GM21737 (cell line): ENCODE measurements around the gene ILRUN.
"Not testable (repeated sequence)": the region's sequence is repeated elsewhere in the genome, so short reads cannot be mapped to it uniquely, and the experiment has no call there.

Experiments used
- ATAC-seq: cut with Tn5 transposase; IDR thresholded peaks from one replicate; pipeline ENCODE4 v1.9.1; 2021; ENCODE audit warnings: mild to moderate bottlenecking, moderate library complexity; ENCODE audit not compliant: unreplicated experiment

The ILRUN gene

DNA sequence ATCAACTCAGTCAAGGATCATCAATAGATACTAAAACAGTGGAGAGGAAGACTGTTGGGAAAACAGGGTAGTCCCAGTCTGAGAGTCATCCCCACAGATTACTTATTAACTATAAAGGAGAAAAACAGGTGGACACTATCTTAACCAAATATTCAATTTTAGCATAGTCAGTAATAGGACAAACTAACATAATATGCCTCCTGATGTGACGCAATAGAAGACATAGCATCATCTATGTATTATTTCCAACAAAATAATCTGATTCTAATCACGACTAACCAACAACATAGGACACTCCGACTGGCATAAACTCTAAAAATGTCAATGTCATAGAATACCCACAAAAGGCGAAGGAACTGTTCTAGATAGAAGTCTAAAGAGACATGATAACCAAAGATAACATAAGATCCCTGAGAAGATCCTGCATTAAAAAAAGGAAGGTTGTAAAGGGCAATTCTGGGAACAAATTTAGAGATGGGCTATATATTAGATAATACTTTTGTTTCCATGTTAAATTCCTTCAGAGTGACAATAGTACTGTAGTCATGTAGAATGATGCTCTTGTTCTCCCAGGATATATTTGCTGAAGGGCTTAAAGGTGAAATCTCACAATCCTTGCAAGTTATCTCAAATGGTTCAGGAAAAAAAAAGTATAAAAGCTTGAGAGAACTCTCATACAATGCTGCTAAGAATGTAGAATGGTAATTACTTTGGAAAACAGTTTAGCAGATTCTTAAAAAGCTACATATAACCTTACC is 28.9 kb downstream of the ILRUN start:
- no peak for ATAC-seq

- no peak for ATAC-seq
These were observed 31.5 kb downstream of the ILRUN start for GRCh38 chr6:34665019-34665418.

GRCh38 chr6:34664256-34664971 is 32.2 kb downstream of the ILRUN start:
- ATAC-seq = no peak

- no peak for ATAC-seq
These were observed 32.7 kb downstream of the ILRUN start for GRCh38 chr6:34663831-34664255.

- ATAC-seq = no peak
These were observed 33.2 kb downstream of the ILRUN start for GRCh38 chr6:34663371-34663770.

- no peak for ATAC-seq
These were observed 35.2 kb downstream of the ILRUN start for GRCh38 chr6:34661357-34661756.

DNA sequence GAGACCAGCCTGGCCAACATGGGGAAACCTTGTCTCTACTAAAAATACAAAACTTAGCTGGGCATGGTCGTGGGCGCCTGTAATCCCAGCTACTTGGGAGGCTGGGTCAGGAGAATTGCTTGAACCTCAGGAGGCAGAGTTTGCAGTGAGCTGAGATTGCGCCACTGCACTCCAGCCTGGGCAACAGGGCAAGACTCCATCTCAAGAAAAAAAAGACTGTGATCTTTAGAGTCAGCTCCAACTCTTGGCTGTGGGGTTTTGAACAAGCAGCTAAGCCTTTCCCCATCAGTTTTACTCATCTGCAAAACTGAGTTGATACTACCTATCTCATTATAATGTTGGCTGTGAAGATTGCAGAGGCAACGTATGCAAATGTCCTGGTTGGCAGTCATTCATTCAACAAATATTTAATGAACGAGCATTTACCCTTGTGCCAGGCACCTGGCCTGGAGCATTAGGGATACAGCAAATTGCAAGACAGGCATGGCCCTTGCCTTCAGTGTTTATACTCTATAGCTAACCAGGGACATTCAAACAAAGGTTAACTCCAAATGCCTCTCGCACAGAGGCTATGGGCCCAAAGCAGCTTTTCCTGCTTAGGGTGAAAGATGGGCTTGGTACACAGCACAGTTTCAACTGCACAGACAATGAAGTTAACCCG is 37.8 kb downstream of the ILRUN start:
- ATAC-seq = no peak

GRCh38 chr6:34657979-34658480 is 38.5 kb downstream of the ILRUN start:
- ATAC-seq = not testable (repeated sequence)

- no peak for ATAC-seq
These were observed 39.1 kb downstream of the ILRUN start for GRCh38 chr6:34657307-34657978.

- ATAC-seq = no peak
These were observed 39.6 kb downstream of the ILRUN start for GRCh38 chr6:34657037-34657306.

- peak; percentile 83 for ATAC-seq
These were observed 40.1 kb downstream of the ILRUN start for GRCh38 chr6:34656378-34657036.

DNA sequence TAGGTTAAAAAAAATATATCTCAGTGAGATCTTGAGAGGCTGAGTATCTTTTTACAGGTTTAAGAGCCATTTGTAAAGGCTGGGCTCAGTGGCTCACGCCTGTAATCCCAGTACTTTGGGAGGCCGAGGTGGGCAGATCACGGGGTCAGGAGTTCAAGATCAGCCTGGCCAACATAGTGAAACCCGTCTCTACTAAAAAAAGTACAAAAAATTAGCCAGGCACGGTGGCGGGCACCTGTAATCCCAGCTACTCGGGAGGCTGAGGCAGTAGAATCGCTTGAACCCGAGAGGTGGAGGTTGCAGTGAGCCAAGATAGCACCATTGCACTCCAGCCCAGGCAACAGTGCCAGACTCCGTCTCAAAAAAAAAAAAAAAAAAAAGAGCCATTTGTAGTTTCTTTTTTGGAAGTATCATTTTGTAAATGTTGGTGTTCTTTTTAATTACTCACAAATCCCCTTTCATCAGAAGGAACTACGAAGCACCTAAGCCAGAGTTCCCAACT is 40.6 kb downstream of the ILRUN start:
- not testable (repeated sequence) for ATAC-seq

DNA sequence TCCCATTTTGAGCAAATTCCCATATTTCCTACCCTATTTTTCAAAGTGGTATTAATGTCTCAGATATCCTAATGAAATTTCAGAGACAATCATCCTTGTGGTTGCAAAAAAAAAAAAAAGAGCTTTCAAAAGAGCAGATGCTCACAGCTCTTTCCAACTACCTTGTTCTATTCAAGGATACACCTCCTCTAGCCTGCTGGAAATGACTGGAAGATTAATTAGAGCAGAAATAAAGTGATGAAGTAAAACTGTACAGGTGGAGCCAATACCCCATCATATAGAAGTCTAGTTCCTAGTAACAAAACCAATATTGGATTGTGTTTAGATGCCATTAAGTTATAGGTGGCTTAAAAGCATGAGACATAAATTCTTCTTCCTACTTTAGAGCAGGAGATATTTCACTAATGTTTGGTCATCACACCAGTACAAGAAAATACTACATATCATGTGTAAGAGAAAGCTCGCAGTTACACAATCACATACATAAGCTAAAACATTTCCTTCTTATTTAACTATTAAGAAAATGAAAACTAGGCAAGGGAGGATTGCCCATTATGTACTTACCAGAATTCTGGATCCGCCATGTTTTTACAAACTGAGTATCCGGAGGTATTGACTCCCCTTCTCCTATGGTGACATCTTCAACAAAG is 42.4 kb downstream of the ILRUN start:
- ATAC-seq = no peak

DNA sequence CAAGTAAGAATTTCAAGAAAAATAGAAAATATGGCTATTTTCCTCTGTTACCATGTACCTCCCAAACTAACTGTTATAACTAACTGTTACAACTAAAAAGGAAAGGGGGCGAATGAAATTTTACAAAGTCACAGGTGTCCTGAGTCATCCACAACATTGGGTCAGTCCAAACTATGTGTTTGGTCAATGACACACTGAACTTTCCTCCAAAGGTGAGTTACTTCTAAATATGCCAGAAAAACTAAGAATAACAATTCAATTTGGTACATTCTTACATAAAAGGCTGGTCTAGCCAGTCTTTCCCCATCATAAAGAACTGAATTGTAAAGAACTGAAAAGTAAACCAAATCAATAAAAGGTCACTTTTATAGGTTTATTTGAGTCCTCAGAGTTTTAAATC is 44.3 kb downstream of the ILRUN start:
- ATAC-seq = no peak

DNA sequence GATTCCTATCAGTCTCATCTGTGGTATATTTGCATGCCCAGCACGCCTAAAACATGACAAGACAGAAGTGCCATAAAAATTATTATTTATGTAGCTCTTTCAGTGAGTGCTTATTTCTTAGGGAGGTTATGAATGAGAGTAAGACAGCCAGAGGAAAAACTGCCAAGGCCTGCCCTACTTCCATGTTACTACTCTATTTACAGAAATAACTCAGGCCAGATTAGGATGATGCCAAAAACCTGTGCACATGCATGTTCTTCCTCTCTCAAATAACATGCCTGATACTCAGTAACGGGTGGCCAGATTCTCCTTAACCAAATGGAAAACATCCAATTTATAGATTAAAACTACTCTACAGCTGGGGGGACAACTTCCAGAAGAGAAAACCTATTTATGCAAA is 45.7 kb downstream of the ILRUN start:
- ATAC-seq = no peak

- not testable (repeated sequence) for ATAC-seq
These were observed 46.3 kb downstream of the ILRUN start for GRCh38 chr6:34650232-34650631.

- ATAC-seq = no peak
These were observed 47.8 kb downstream of the ILRUN start for GRCh38 chr6:34648806-34649205.
